HEK293 (cell line): Measurements from ENCODE around the gene CDK16.
A peak's percentile ranks its signal among the peaks of the same experiment; 100 is the strongest.

Source experiments
- CTCF ChIA-PET: fragments of 350-600 bp; formaldehyde crosslinking; extraction: SDS; loops from one replicate; lab custom pipeline; 2021; ENCODE audit warnings: antibody characterized with exemption; lab: Yijun Ruan, JAX
- POLR2A ChIA-PET: fragments of 300-600 bp; formaldehyde crosslinking; extraction: SDS; loops from one replicate; lab custom pipeline; 2020; ENCODE audit warnings: antibody characterized with exemption, inconsistent platforms; lab: Yijun Ruan, JAX
- H3K27ac ChIP-seq: fragments of 200-500 bp; sonication (Bioruptor generic); 2 replicates; pipeline ENCODE4 v1.5.1; 2014; ENCODE audit warnings: low read depth, low read length, control low read depth, inconsistent platforms; ENCODE audit errors: extremely low read depth
- H3K36me3 ChIP-seq, 2 experiments: fragments of 200-500 bp in 1 of 2; sonication (Bioruptor generic) in 1 of 2; 1 replicate in 1 of 2; 2 replicates in 1 of 2; pipeline ENCODE4 v1.5.1; 2014 to 2017; ENCODE audit warnings: inconsistent platforms in 2 of 2, low read length in 2 of 2; ENCODE audit not compliant: control insufficient read depth in 2 of 2, insufficient read depth in 1 of 2
- H3K4me1 ChIP-seq: fragments of 200-500 bp; sonication (Bioruptor generic); 2 replicates; pipeline ENCODE4 v1.5.1; 2014; ENCODE audit warnings: mild to moderate bottlenecking, low read length, inconsistent platforms; ENCODE audit not compliant: control insufficient read depth, insufficient read depth
- H3K4me3 ChIP-seq: 2 replicates; pipeline ENCODE4 v1.5.1; 2011; ENCODE audit warnings: low read depth, mild to moderate bottlenecking, control low read depth, low read length, moderate library complexity
- H3K9me3 ChIP-seq: fragments of 200-500 bp; sonication (Bioruptor generic); 2 replicates; pipeline ENCODE4 v1.5.1; 2014; ENCODE audit warnings: low read depth, low read length, inconsistent platforms; ENCODE audit not compliant: control insufficient read depth, insufficient read depth
- BCL6B ChIP-seq: fragments of 450-650 bp; formaldehyde crosslinking; IDR thresholded peaks from 2 replicates; pipeline ENCODE4 v1.5.1; 2017; ENCODE audit warnings: missing biosample characterization, missing genetic modification characterization
- KLF8 ChIP-seq: fragments of 450-650 bp; formaldehyde crosslinking; IDR thresholded peaks from 2 replicates; pipeline ENCODE4 v1.5.1; 2016; ENCODE audit warnings: missing biosample characterization, missing genetic modification characterization
- PRDM4 ChIP-seq: fragments of 450-650 bp; formaldehyde crosslinking; IDR thresholded peaks from 2 replicates; pipeline ENCODE4 v1.5.1; 2017; ENCODE audit warnings: missing biosample characterization, missing genetic modification characterization
- PRDM6 ChIP-seq: fragments of 450-650 bp; formaldehyde crosslinking; IDR thresholded peaks from 2 replicates; pipeline ENCODE4 v1.5.1; 2017; ENCODE audit warnings: missing biosample characterization, missing genetic modification characterization
- ZBTB26 ChIP-seq: fragments of 450-650 bp; formaldehyde crosslinking; optimal IDR thresholded peaks from 2 replicates; pipeline ENCODE3; 2016; ENCODE audit warnings: missing biosample characterization, mild to moderate bottlenecking, missing genetic modification characterization
- ZEB2 ChIP-seq: fragments of 450-650 bp; formaldehyde crosslinking; IDR thresholded peaks from 2 replicates; pipeline ENCODE4 v1.5.1; 2016; ENCODE audit warnings: missing biosample characterization, missing genetic modification characterization
- ZFHX2 ChIP-seq: fragments of 450-650 bp; formaldehyde crosslinking; conservative IDR thresholded peaks from 2 replicates; pipeline ENCODE4 v1.5.1; 2016; ENCODE audit warnings: missing biosample characterization, missing genetic modification characterization
- ZNF184 ChIP-seq: fragments of 450-650 bp; IDR thresholded peaks from 2 replicates; pipeline ENCODE4 v1.5.1; 2018; ENCODE audit warnings: missing biosample characterization, mild to moderate bottlenecking, missing genetic modification characterization
- ZNF211 ChIP-seq: fragments of 450-650 bp; formaldehyde crosslinking; IDR thresholded peaks from 2 replicates; pipeline ENCODE4 v1.5.1; 2016; ENCODE audit warnings: low read depth, missing biosample characterization, missing genetic modification characterization
- ZNF37A ChIP-seq: fragments of 450-650 bp; IDR thresholded peaks from 2 replicates; pipeline ENCODE4 v1.5.1; 2018; ENCODE audit warnings: missing biosample characterization, missing genetic modification characterization
- ZNF423 ChIP-seq: fragments of 450-650 bp; formaldehyde crosslinking; IDR thresholded peaks from 2 replicates; pipeline ENCODE4 v1.5.1; 2016; ENCODE audit warnings: missing biosample characterization, missing genetic modification characterization
- ZNF449 ChIP-seq: fragments of 450-650 bp; formaldehyde crosslinking; IDR thresholded peaks from 2 replicates; pipeline ENCODE4 v1.5.1; 2017; ENCODE audit warnings: missing biosample characterization, mild to moderate bottlenecking, missing genetic modification characterization, moderate library complexity
- ZNF560 ChIP-seq: fragments of 450-650 bp; formaldehyde crosslinking; IDR thresholded peaks from 2 replicates; pipeline ENCODE4 v1.5.1; 2017; ENCODE audit warnings: missing biosample characterization, missing genetic modification characterization, borderline replicate concordance
- ZNF624 ChIP-seq: fragments of 450-650 bp; formaldehyde crosslinking; IDR thresholded peaks from 2 replicates; pipeline ENCODE4 v1.5.1; 2017; ENCODE audit warnings: missing biosample characterization, missing genetic modification characterization
- ZNF626 ChIP-seq: fragments of 450-650 bp; sonication (Bioruptor Pico); formaldehyde crosslinking; IDR thresholded peaks from 2 replicates; pipeline ENCODE4 v1.5.1; 2018; ENCODE audit warnings: missing biosample characterization, missing genetic modification characterization, inconsistent platforms
- ZNF76 ChIP-seq: fragments of 450-650 bp; formaldehyde crosslinking; IDR thresholded peaks from 2 replicates; pipeline ENCODE4; 2016; ENCODE audit warnings: low read depth, missing biosample characterization, missing genetic modification characterization, borderline replicate concordance
- ZNF768 ChIP-seq: fragments of 450-650 bp; formaldehyde crosslinking; IDR thresholded peaks from 2 replicates; pipeline ENCODE4 v1.5.1; 2018; ENCODE audit warnings: missing biosample characterization, mild to moderate bottlenecking, missing genetic modification characterization
- ZNF791 ChIP-seq: fragments of 450-650 bp; formaldehyde crosslinking; IDR thresholded peaks from 2 replicates; pipeline ENCODE4 v1.5.1; 2016; ENCODE audit warnings: missing biosample characterization, missing genetic modification characterization
- ZSCAN4 ChIP-seq: fragments of 450-650 bp; formaldehyde crosslinking; IDR thresholded peaks from 2 replicates; pipeline ENCODE4 v1.5.1; 2017; ENCODE audit warnings: missing biosample characterization, missing genetic modification characterization

CDK16 gene

GRCh38 chrX:47240619-47241018, 22.1 kb downstream of the CDK16 start:
- H3K4me1 ChIP-seq: no peaks in the 10 kb centered on the region
- no peak overlapping the region for H3K27ac ChIP-seq
- ChIA-PET POLR2A (no interaction called here), CTCF (no interaction called here)
- H3K36me3 ChIP-seq: peaks cover 23 to 67% of the 10 kb centered on the region in 2 experiments
- no peak overlapping the region for H3K4me3 ChIP-seq
- no peaks in the 10 kb centered on the region for H3K9me3 ChIP-seq
- TF ChIP-seq ZNF37A (tag by site-specific recombination): no peak
- no peak for TF ChIP-seq ZNF184 (tag by site-specific recombination)
- no peak for TF ChIP-seq ZNF560
- no peak for TF ChIP-seq ZNF791 (tag by site-specific recombination)
- TF ChIP-seq ZNF449 (tag by site-specific recombination): peak; percentile 49; the same call in 1 of the 2 replicates

GRCh38 chrX:47241201-47242011, 22.9 kb downstream of the CDK16 start:
- CTCF ChIA-PET: no interaction called here
- POLR2A ChIA-PET: no interaction called here
- H3K4me3 ChIP-seq: no peak overlapping the region
- TF ChIP-seq ZNF768 (tag by site-specific recombination) (no peak), ZNF624 (tag by site-specific recombination) (no peak), ZNF423 (tag by site-specific recombination) (no peak), ZNF76 (no peak), ZFHX2 (no peak), ZNF626 (no peak), BCL6B (tag by site-specific recombination) (no peak)
- no peaks in the 10 kb centered on the region for H3K4me1 ChIP-seq
- peaks cover 30 to 73% of the 10 kb centered on the region in 2 experiments for H3K36me3 ChIP-seq
- H3K9me3 ChIP-seq: no peaks in the 10 kb centered on the region
- no peak overlapping the region for H3K27ac ChIP-seq

GRCh38 chrX:47242321-47242720, 23.8 kb downstream of the CDK16 start:
- peaks cover 30 to 82% of the 10 kb centered on the region in 2 experiments for H3K36me3 ChIP-seq
- POLR2A ChIA-PET: no interaction called here
- CTCF ChIA-PET: interaction anchor here (0.7 kb wide), 1 partner anchor 69 kb away, joined by 3 read pairs; no protein-coding TSS in a partner anchor
- no peaks in the 10 kb centered on the region for H3K9me3 ChIP-seq
- H3K4me1 ChIP-seq: no peaks in the 10 kb centered on the region
- H3K4me3 ChIP-seq: no peak overlapping the region
- no peak overlapping the region for H3K27ac ChIP-seq
- TF ChIP-seq PRDM6 (no peak), KLF8 (tag by site-specific recombination) (no peak), ZNF211 (tag by site-specific recombination) (no peak), ZBTB26 (tag by site-specific recombination) (no peak), PRDM4 (no peak), ZEB2 (tag by site-specific recombination) (no peak), ZSCAN4 (no peak)
